K562 (cell line): ENCODE results near the gene NR2F1. TPM values are rescaled to one million over a fixed set of nuclear protein-coding genes. Genes with fewer than 3 reads are reported as not detected.
A peak's percentile ranks its signal among the peaks of the same experiment; 100 is the strongest.

Experiments used
- ATAC-seq: fragments of 200-7000 bp; cut with Tn5 transposase; 3 replicates; pipeline ENCODE4 v1.9.1; 2020; ENCODE audit warnings: moderate library complexity
- Bru-seq: library from RNA; stranded (reverse); fragments of 400-500 nt; gene quantifications from one replicate; lab custom pipeline; 2021; lab: Mats Ljungman, UMichigan
- BruChase-seq, 2 experiments: library from RNA; stranded (reverse); fragments of 400-500 nt; gene quantifications; one replicate each; lab custom pipeline; 2021; lab: Mats Ljungman, UMichigan
- BruUV-seq: library from RNA; stranded (reverse); fragments of 400-500 nt; replicated peaks from 2 replicates; lab custom pipeline; 2021; lab: Mats Ljungman, UMichigan
- CTCF ChIA-PET: fragments of 300-600 bp; formaldehyde crosslinking; extraction: SDS; loops from one replicate; lab custom pipeline; 2021; ENCODE audit warnings: low intra/inter-chr PET ratio; lab: Yijun Ruan, JAX
- POLR2A ChIA-PET: fragments of 300-600, 350-650 bp; sonication (Branson Sonifier 250); formaldehyde crosslinking; extraction: SDS; loops from one replicate; lab custom pipeline; 2021; ENCODE audit warnings: antibody characterized with exemption, inconsistent platforms; lab: Yijun Ruan, JAX
- DNase-seq, 4 experiments: peaks; one replicate each; pipeline versions ENCODE4 v3.0.0 to v3.0.0-alpha.2; 2011 to 2018; ENCODE audit warnings: low spot score in 3 of 4, mixed read lengths in 3 of 4; ENCODE audit errors: extremely low read depth in 1 of 4
- FAIRE-seq: peaks from 2 replicates; lab custom pipeline; 2011; peaks lifted over from hg19 to GRCh38; lab: Jason Lieb, UNC
- H2AFZ ChIP-seq: 2 replicates; pipeline ENCODE4 v1.6.0; 2011; ENCODE audit warnings: low read depth, low read length, control low read depth, inconsistent platforms
- H3K27ac ChIP-seq: fragments of 200-600 bp; 3 replicates; pipeline ENCODE4 v1.8.0; 2011; ENCODE audit warnings: low read depth, mild to moderate bottlenecking, control low read depth, inconsistent platforms, low read length, moderate library complexity, mixed read lengths; ENCODE audit errors: extremely low read depth
- H3K27me3 ChIP-seq, 2 experiments: fragments of 300-600 bp in 1 of 2; 2 replicates in 1 of 2; 3 replicates in 1 of 2; pipeline versions ENCODE4 v1.6.0 to v1.8.0; 2011; ENCODE audit warnings: inconsistent platforms in 2 of 2, low read length in 2 of 2, mild to moderate bottlenecking in 1 of 2, mixed read lengths in 1 of 2, moderate library complexity in 1 of 2; ENCODE audit not compliant: control insufficient read depth in 2 of 2, insufficient read depth in 2 of 2
- H3K36me3 ChIP-seq: fragments of 300-600 bp; 3 replicates; pipeline ENCODE4 v1.8.0; 2011; ENCODE audit warnings: mild to moderate bottlenecking, low read length, inconsistent platforms; ENCODE audit not compliant: control insufficient read depth, insufficient read depth
- H3K4me1 ChIP-seq, 2 experiments: fragments of 200-600 bp in 1 of 2; replicated peaks in 1 of 2; 2 replicates in 1 of 2; 3 replicates in 1 of 2; pipeline versions ENCODE4 v1.5.1 to v1.8.0; 2011; ENCODE audit warnings: inconsistent platforms in 2 of 2, low read length in 2 of 2, mild to moderate bottlenecking in 1 of 2, mixed read lengths in 1 of 2, moderate library complexity in 1 of 2; ENCODE audit not compliant: control insufficient read depth in 2 of 2, insufficient read depth in 2 of 2
- H3K4me2 ChIP-seq: 2 replicates; pipeline ENCODE4 v1.6.1; 2011; ENCODE audit warnings: low read length, control low read depth, inconsistent platforms, mixed read lengths; ENCODE audit not compliant: insufficient read depth
- H3K4me3 ChIP-seq: fragments of 200-600 bp; sonication (generic), shearing (Covaris generic); 2 replicates; pipeline ENCODE4 v1.5.1; 2016; ENCODE audit warnings: control low read depth, inconsistent platforms
- H3K79me2 ChIP-seq: fragments of 200-600 bp; 3 replicates; pipeline ENCODE4 v1.8.0; 2011; ENCODE audit warnings: low read length, inconsistent platforms; ENCODE audit not compliant: control insufficient read depth, insufficient read depth
- H3K9ac ChIP-seq, 2 experiments: 2 replicates each; pipeline versions ENCODE4 v1.6.0 to v1.6.1; 2011; ENCODE audit warnings: low read depth in 2 of 2, low read length in 2 of 2, control low read depth in 1 of 2, inconsistent platforms in 1 of 2, mild to moderate bottlenecking in 1 of 2, mixed read lengths in 1 of 2; ENCODE audit not compliant: insufficient read depth in 1 of 2
- H3K9me1 ChIP-seq: one replicate; pipeline ENCODE4 v1.6.0; 2011; ENCODE audit warnings: inconsistent platforms, mild to moderate bottlenecking, low read length, moderate library complexity; ENCODE audit not compliant: control insufficient read depth, insufficient read depth
- H3K9me3 ChIP-seq: replicated peaks from 2 replicates; pipeline ENCODE4 v1.5.1; 2011; ENCODE audit warnings: low read depth, low read length, inconsistent platforms; ENCODE audit not compliant: control insufficient read depth, insufficient read depth
- H4K20me1 ChIP-seq: replicated peaks from 2 replicates; pipeline ENCODE4 v1.6.1; 2011; ENCODE audit warnings: low read length, inconsistent platforms, mixed read lengths; ENCODE audit not compliant: control insufficient read depth, insufficient read depth
- ARID1B ChIP-seq: fragments of 450-650 bp; IDR thresholded peaks from 2 replicates; pipeline ENCODE4 v1.6.1; 2016; ENCODE audit warnings: antibody characterized with exemption, mild to moderate bottlenecking, inconsistent platforms
- CBFA2T3 ChIP-seq: fragments of 450-650 bp; IDR thresholded peaks from 2 replicates; pipeline ENCODE4 v1.6.1; 2017
- ESRRA ChIP-seq: fragments of 450-650 bp; IDR thresholded peaks from 2 replicates; pipeline ENCODE4 v1.6.1; 2014; ENCODE audit warnings: low read depth, mild to moderate bottlenecking, moderate library complexity, borderline replicate concordance
- NR2C1 ChIP-seq, 2 experiments: fragments of 450-650 bp; IDR thresholded peaks; 2 replicates each; pipeline ENCODE4 v1.6.1; 2017; ENCODE audit warnings: mild to moderate bottlenecking in 2 of 2, antibody characterized with exemption in 1 of 2, inconsistent platforms in 1 of 2, missing compliant biosample characterization in 1 of 2, missing genetic modification characterization in 1 of 2
- NR2C2 ChIP-seq, 2 experiments: fragments of 200-800 bp in 1 of 2; sonication (Bioruptor generic) in 1 of 2; sonication (generic) in 1 of 2; formaldehyde crosslinking in 1 of 2; IDR thresholded peaks; 2 replicates each; pipeline versions ENCODE4 v1.6.1 to v1.8.0; 2016 to 2022; ENCODE audit warnings: mild to moderate bottlenecking in 1 of 2, missing compliant biosample characterization in 1 of 2, missing genetic modification characterization in 1 of 2, missing genetic modification reagents in 1 of 2
- RFX1 ChIP-seq: fragments of 450-650 bp; IDR thresholded peaks from 2 replicates; pipeline ENCODE4 v1.6.1; 2016; ENCODE audit warnings: mild to moderate bottlenecking, moderate library complexity
- SRF ChIP-seq, 2 experiments: fragments of 250-450, 450-650 bp in 1 of 2; sonication (Bioruptor Pico) in 1 of 2; sonication (generic) in 1 of 2; formaldehyde crosslinking; IDR thresholded peaks; 2 replicates each; pipeline versions ENCODE4 v1.5.0 to v1.5.1; 2020 to 2022; ENCODE audit warnings: mild to moderate bottlenecking in 1 of 2, missing genetic modification reagents in 1 of 2
- SRSF3 ChIP-seq: fragments of 200-400 bp; formaldehyde crosslinking; IDR thresholded peaks from 2 replicates; pipeline ENCODE4 v1.6.1; 2016; ENCODE audit warnings: mild to moderate bottlenecking, low read length, moderate library complexity; ENCODE audit not compliant: insufficient read depth
- TAL1 ChIP-seq: fragments of 450-650 bp; IDR thresholded peaks from 2 replicates; pipeline ENCODE4 v1.6.1; 2016; ENCODE audit warnings: mild to moderate bottlenecking
- ZNF512 ChIP-seq: IDR thresholded peaks from 2 replicates; pipeline ENCODE4 v1.6.1; 2016; ENCODE audit warnings: missing genetic modification characterization, missing compliant biosample characterization
- ZNF586 ChIP-seq: fragments of 450-650 bp; formaldehyde crosslinking; conservative IDR thresholded peaks from 2 replicates; pipeline ENCODE4 v1.4.0; 2020; ENCODE audit warnings: mild to moderate bottlenecking, moderate library complexity
- WGBS: fragments of 100-300 bp; shearing (Covaris generic); methylation state at CpG from one replicate; pipeline ENCODE4 v1.1.6; 2016; ENCODE audit warnings: low coverage, mixed read lengths; ENCODE audit not compliant: insufficient coverage; ENCODE audit errors: missing lambda C conversion rate; 5-methylcytosine and 5-hydroxymethylcytosine counted together
- in situ Hi-C: fragments of 300-500 bp; cut with MboI; formaldehyde crosslinking; loops from 4 replicates; pipeline ENCODE4 v1.15.0; 2018; ENCODE audit warnings: inconsistent platforms, mixed read lengths
- intact Hi-C: fragments of 100-400 bp; cut with micrococcal nuclease; formaldehyde crosslinking; loops from 2 replicates; pipeline ENCODE4 v1.14.2; 2022
- long read RNA-seq, 3 experiments: library from polyadenylated mRNA in 2 of 3; library from RNA in 1 of 3; unstranded in 2 of 3; stranded (forward) in 1 of 3; transcript quantifications; one replicate each; pipeline ENCODE4 v2.0.0, GENCODE V29; 2019 to 2022
- polyA minus RNA-seq, 3 experiments: library from RNA; depleted of rRNA, polyadenylated mRNA; stranded (reverse); fragments of >200 nt; gene quantifications; 2 replicates each; pipeline ENCODE4 v1.2.3, GENCODE V29; 2011
- polyA plus RNA-seq, 8 experiments: library from polyadenylated mRNA; depleted of rRNA in 4 of 8; stranded (reverse) in 5 of 8; unstranded in 3 of 8; fragments of >200 nt; fragmentation: Nextera tagmentation in 2 of 8; fragmentation: Illumina TruSeq in 1 of 8; extraction: Ambion mirVana in 2 of 8; extraction: Trizol in 1 of 8; gene quantifications; 2 replicates each; pipeline versions ENCODE4 v1.2.1 to v1.2.3, GENCODE V29; 2011 to 2014; ENCODE audit warnings: inconsistent platforms in 1 of 8, missing spikeins in 1 of 8
- total RNA-seq, 7 experiments: library from RNA; depleted of rRNA in 6 of 7; stranded (reverse); fragments of >200 nt in 6 of 7; fragmentation: Illumina TruSeq in 2 of 7; extraction: Trizol in 2 of 7; gene quantifications; 2 replicates each; pipeline versions ENCODE4 v1.2.1 to v1.2.3, GENCODE V29; 2011 to 2021; ENCODE audit warnings: low replicate concordance in 1 of 7
- TF ChIP-seq, protein P1 (sequence below): sonication (generic); formaldehyde crosslinking; IDR thresholded peaks from 2 replicates; pipeline ENCODE4 v1.5.0; 2020; ENCODE audit warnings: missing genetic modification reagents

NR2F1 gene
- not detected in 2 replicates for total RNA-seq (2011; cell fraction: chromatin; rRNA removed; ENCODE audit: low replicate concordance)
- not detected in 2 replicates for total RNA-seq (2011; cell fraction: nucleolus; rRNA removed)
- not detected in 2 replicates for total RNA-seq (2011; cell fraction: nucleoplasm; rRNA removed)
- not detected in 2 replicates for total RNA-seq (2014; rRNA removed)
- total RNA-seq (2014; rRNA removed; fragmentation: Illumina TruSeq; extraction: Trizol), result not detected in 2 replicates
- total RNA-seq (2015; rRNA removed; fragmentation: Illumina TruSeq; extraction: Trizol), result not detected in 2 replicates
- 0.04 and 0.18 TPM in 2 replicates for total RNA-seq (2021)
- 0.12 TPM in 1 of 2 replicates, not detected in the other for polyA plus RNA-seq (2011; rRNA removed)
- polyA plus RNA-seq (2011; cell fraction: cytosol; rRNA removed), result 0.12 and 0.24 TPM in 2 replicates
- polyA plus RNA-seq (2011; cell fraction: nucleus; rRNA removed), result 0.18 TPM in 1 of 2 replicates, not detected in the other
- polyA plus RNA-seq (2012), result not detected in 2 replicates
- polyA plus RNA-seq (2014; fragmentation: Illumina TruSeq; extraction: Trizol), result not detected in 2 replicates
- not detected for polyA plus RNA-seq (2014; fragmentation: Nextera tagmentation; extraction: Ambion mirVana)
- polyA plus RNA-seq (2014; rRNA removed), result not detected in 2 replicates
- polyA minus RNA-seq (2011; rRNA and poly(A)+ RNA removed), result not detected in 2 replicates
- 1.8 TPM in 1 of 2 replicates, not detected in the other for polyA minus RNA-seq (2011; cell fraction: cytosol; rRNA and poly(A)+ RNA removed)
- polyA minus RNA-seq (2011; cell fraction: nucleus; rRNA and poly(A)+ RNA removed), result 0.11 and 0.40 TPM in 2 replicates
- percentile 12 among the genes with signal in this experiment for Bru-seq, nascent RNA
- BruChase-seq, experiment 1, labeled RNA remaining after a 2-hour chase, result percentile 27 among the genes with signal in this experiment
- percentile 15 among the genes with signal in this experiment for BruChase-seq, experiment 2, labeled RNA remaining after a 6-hour chase
- long read RNA-seq, experiment 1, result 0 reads
- long read RNA-seq, experiment 2, result 0 reads
- long read RNA-seq, experiment 3, result 0 reads

- CTCF ChIA-PET, result no interaction called here
- Histone ChIP-seq H3K9me3 (no peaks in the 10 kb centered on the region), H3K36me3 (no peaks in the 10 kb centered on the region), H3K9ac (no peak within 1 kb of the TSS), H3K4me1 (peaks cover 0 to 14% of the 10 kb centered on the region in 2 experiments; a peak in 2 of 5 replicates), H3K27ac (no peak within 1 kb of the TSS), H3K9me1 (no peaks in the 10 kb centered on the region), H3K79me2 (no peaks in the 10 kb centered on the region), H2AFZ (no peak within 1 kb of the TSS), H3K27me3 (peaks cover 0 to 12% of the 10 kb centered on the region in 2 experiments; a peak in 3 of 5 replicates), H3K4me2 (no peak within 1 kb of the TSS), H3K4me3 (peak within 1 kb of the TSS; percentile 8; the same call in 1 of the 2 replicates), H4K20me1 (no peaks in the 10 kb centered on the region)
- under 1% methylated on average over 19 of the region's 21 CpGs for WGBS
- ATAC-seq (peak; percentile 91), FAIRE-seq (peak; percentile 76), DNase-seq (peak; percentile 51 to 79 (median 62))
- POLR2A ChIA-PET, result interaction anchor here (0.5 kb wide), 1 partner anchor 793 kb away, joined by 3 read pairs; no protein-coding TSS in a partner anchor
- BruUV-seq, result no TSS peak
- intact Hi-C loops, result loop anchor here (5.0 kb wide), 1 partner anchor 1154 kb away; no protein-coding TSS in a partner anchor
- in situ Hi-C loops, result loop anchor here (25.0 kb wide), 1 partner anchor 1154 kb away; no protein-coding TSS in a partner anchor
- no peak for TF ChIP-seq ESRRA
- TF ChIP-seq NR2C2 (CRISPR knock-in tag; IDR thresholded peaks at IDR 0.05), result no peak
- TF ChIP-seq NR2C2 (tag; IDR thresholded peaks at IDR 0.05), result peak; percentile 55; the same call in 1 of the 2 replicates
- TF ChIP-seq CBFA2T3, result peak; percentile 63
- TF ChIP-seq SRSF3, result no peak
- peak; percentile 44; the same call in 1 of the 2 replicates for TF ChIP-seq TAL1
- TF ChIP-seq NR2C1 (IDR thresholded peaks at IDR 0.05), result peak; percentile 55; the same call in 1 of the 2 replicates
- TF ChIP-seq NR2C1 (tag; IDR thresholded peaks at IDR 0.05), result peak; percentile 72
- peak; percentile 55 for TF ChIP-seq ARID1B
- TF ChIP-seq, protein P1, sequence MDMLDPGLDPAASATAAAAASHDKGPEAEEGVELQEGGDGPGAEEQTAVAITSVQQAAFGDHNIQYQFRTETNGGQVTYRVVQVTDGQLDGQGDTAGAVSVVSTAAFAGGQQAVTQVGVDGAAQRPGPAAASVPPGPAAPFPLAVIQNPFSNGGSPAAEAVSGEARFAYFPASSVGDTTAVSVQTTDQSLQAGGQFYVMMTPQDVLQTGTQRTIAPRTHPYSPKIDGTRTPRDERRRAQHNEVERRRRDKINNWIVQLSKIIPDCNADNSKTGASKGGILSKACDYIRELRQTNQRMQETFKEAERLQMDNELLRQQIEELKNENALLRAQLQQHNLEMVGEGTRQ, result no peak
- TF ChIP-seq RFX1, result peak; percentile 53; the same call in 1 of the 2 replicates
- TF ChIP-seq ZNF512 (tag), result peak; percentile 93
- TF ChIP-seq ZNF586 (CRISPR knock-in tag), result no peak
- peak in 1 of 2 experiments; percentile 73; a peak in 2 of 4 replicates for TF ChIP-seq SRF (CRISPR knock-in tag; IDR thresholded peaks at IDR 0.05)
Measured at GRCh38 chr5:93582677-93583438, at the start of gene NR2F1. Gene NR2F1 (plus strand): TSS chr5:93583222. CDS start chr5:93585024, 1,802 bp downstream.
